DOHH2 (cell line): ENCODE data around the gene TAAR2.

Experiments used
- H3F3A ChIP-seq: fragments of 200-600 bp; sonication (generic), shearing (Covaris generic); 2 replicates; pipeline ENCODE4 v1.6.0; 2016; ENCODE audit warnings: antibody characterized with exemption, mild to moderate bottlenecking; ENCODE audit not compliant: control insufficient read depth, insufficient read depth
- H3K27ac ChIP-seq: fragments of 200-600 bp; sonication (generic); 2 replicates; pipeline ENCODE4 v1.5.1; 2014; ENCODE audit warnings: low read depth, mild to moderate bottlenecking, low read length, moderate library complexity
- H3K27me3 ChIP-seq: fragments of 200-600 bp; sonication (generic); 2 replicates; pipeline ENCODE4 v1.6.1; 2014; ENCODE audit warnings: mild to moderate bottlenecking, low read length, mixed read lengths; ENCODE audit not compliant: control insufficient read depth
- H3K36me3 ChIP-seq: fragments of 200-600 bp; sonication (generic); 2 replicates; pipeline ENCODE4 v1.6.1; 2014; ENCODE audit warnings: mild to moderate bottlenecking, low read length, moderate library complexity, mixed read lengths; ENCODE audit not compliant: control insufficient read depth
- H3K4me1 ChIP-seq: fragments of 200-600 bp; sonication (generic); 2 replicates; pipeline ENCODE4 v1.6.1; 2014; ENCODE audit warnings: mild to moderate bottlenecking, low read length, mixed read lengths; ENCODE audit not compliant: control insufficient read depth
- H3K4me2 ChIP-seq: fragments of 200-600 bp; sonication (generic); 2 replicates; pipeline ENCODE4 v1.6.0; 2014; ENCODE audit warnings: mild to moderate bottlenecking, low read length, moderate library complexity
- H3K4me3 ChIP-seq: fragments of 200-600 bp; sonication (generic); 2 replicates; pipeline ENCODE4 v1.5.1; 2014; ENCODE audit warnings: mild to moderate bottlenecking, low read length, mixed read lengths
- H3K79me2 ChIP-seq: fragments of 200-600 bp; sonication (generic); 2 replicates; pipeline ENCODE4 v1.6.1; 2014; ENCODE audit warnings: mild to moderate bottlenecking, low read length, mixed read lengths; ENCODE audit not compliant: control insufficient read depth
- H3K9me2 ChIP-seq: fragments of 200-600 bp; sonication (generic); replicated peaks from 2 replicates; pipeline ENCODE4 v1.6.1; 2014; ENCODE audit warnings: mild to moderate bottlenecking, low read length, mixed read lengths; ENCODE audit not compliant: control insufficient read depth
- H3K9me3 ChIP-seq: fragments of 200-600 bp; sonication (generic); 2 replicates; pipeline ENCODE4 v1.6.1; 2014; ENCODE audit warnings: antibody characterized with exemption, low read length, mixed read lengths; ENCODE audit not compliant: control insufficient read depth, insufficient read depth
- H4K20me1 ChIP-seq: fragments of 200-600 bp; sonication (generic); 2 replicates; pipeline ENCODE4 v1.6.0; 2014; ENCODE audit warnings: low read depth, mild to moderate bottlenecking, antibody characterized with exemption, low read length, moderate library complexity; ENCODE audit not compliant: control insufficient read depth, insufficient read depth
- EZH2phosphoT487 ChIP-seq: fragments of 200-600 bp; sonication (generic); IDR thresholded peaks from 2 replicates; pipeline ENCODE4 v1.6.1; 2017; ENCODE audit warnings: borderline replicate concordance, mild to moderate bottlenecking, antibody characterized with exemption, low read length, moderate library complexity, mixed read lengths
- TF ChIP-seq, protein P1 (sequence below): fragments of 200-600 bp; sonication (generic); IDR thresholded peaks from one replicate; pipeline ENCODE4 v1.5.1; 2014; ENCODE audit warnings: antibody characterized with exemption, mild to moderate bottlenecking, low read depth, low read length; ENCODE audit not compliant: poor library complexity, severe bottlenecking

TAAR2 gene

DNA sequence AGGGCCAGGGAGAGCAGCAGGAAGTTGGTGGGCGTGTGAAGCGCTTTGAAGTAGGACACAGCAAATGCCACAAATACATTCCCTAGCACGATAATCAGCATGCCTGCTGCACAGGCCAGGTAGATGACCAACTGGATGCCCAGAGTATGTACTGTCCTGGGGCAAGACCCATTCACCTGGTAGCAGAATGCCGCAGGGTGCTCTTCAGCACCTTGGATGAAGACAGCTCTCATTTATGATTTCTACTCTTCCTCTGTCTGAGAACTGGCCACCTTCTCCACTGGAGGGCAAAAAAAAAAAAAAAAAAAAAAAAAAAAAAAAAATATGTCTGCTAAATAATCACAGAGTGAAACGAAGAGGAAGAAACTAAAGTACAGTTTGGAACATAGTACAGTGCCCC lies 34.6 kb downstream of the TAAR2 start, which contains the start of gene TAAR5:
Gene TAAR5 (minus strand): TSS at position 288 of the 400 bp plus-strand sequence. CDS start 55 bp downstream, at position 233.
- Histone ChIP-seq H3K79me2 (no peaks in the 10 kb centered on the region), H3K4me2 (no peak within 1 kb of the TSS), H4K20me1 (no peaks in the 10 kb centered on the region), H3K9me3 (no peaks in the 10 kb centered on the region), H3F3A (no peaks in the 10 kb centered on the region), H3K36me3 (no peaks in the 10 kb centered on the region), H3K4me3 (no peak within 1 kb of the TSS), H3K9me2 (no peaks in the 10 kb centered on the region), H3K27ac (no peak within 1 kb of the TSS), H3K27me3 (no peaks in the 10 kb centered on the region), H3K4me1 (0 out of 2 replicates have a peak, but pooled peaks cover 5% of the 10 kb centered on the region)
- no peak for TF ChIP-seq EZH2phosphoT487
- TF ChIP-seq, protein P1, sequence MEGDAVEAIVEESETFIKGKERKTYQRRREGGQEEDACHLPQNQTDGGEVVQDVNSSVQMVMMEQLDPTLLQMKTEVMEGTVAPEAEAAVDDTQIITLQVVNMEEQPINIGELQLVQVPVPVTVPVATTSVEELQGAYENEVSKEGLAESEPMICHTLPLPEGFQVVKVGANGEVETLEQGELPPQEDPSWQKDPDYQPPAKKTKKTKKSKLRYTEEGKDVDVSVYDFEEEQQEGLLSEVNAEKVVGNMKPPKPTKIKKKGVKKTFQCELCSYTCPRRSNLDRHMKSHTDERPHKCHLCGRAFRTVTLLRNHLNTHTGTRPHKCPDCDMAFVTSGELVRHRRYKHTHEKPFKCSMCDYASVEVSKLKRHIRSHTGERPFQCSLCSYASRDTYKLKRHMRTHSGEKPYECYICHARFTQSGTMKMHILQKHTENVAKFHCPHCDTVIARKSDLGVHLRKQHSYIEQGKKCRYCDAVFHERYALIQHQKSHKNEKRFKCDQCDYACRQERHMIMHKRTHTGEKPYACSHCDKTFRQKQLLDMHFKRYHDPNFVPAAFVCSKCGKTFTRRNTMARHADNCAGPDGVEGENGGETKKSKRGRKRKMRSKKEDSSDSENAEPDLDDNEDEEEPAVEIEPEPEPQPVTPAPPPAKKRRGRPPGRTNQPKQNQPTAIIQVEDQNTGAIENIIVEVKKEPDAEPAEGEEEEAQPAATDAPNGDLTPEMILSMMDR = no peak

DNA sequence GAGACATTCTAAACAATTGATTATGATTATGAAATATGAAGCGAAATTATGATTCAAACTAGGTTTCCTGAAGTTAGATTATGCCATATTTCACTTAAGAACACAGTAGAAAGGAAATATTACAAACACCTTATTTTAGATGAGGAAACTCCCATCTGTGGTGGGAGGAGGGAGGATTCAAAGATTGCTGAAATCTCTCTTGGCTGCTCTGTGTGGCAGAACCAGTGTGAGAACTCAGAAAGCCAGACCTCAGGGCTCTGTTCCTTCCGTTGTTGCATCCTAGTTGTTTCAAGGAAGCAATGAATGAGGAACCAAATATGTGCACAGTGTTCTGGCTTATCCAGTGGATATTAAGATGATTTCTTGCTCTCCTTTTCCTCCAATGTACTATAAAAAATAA lies 36.7 kb downstream of the TAAR2 start:
- H4K20me1 ChIP-seq = no peaks in the 10 kb centered on the region
- no peaks in the 10 kb centered on the region for H3K36me3 ChIP-seq
- H3K4me2 ChIP-seq = no peak overlapping the region
- H3K9me3 ChIP-seq = no peaks in the 10 kb centered on the region
- no peak for TF ChIP-seq EZH2phosphoT487
- TF ChIP-seq, protein P1 = no peak
- no peak overlapping the region for H3K27ac ChIP-seq
- H3K4me1 ChIP-seq = no peaks in the 10 kb centered on the region
- no peaks in the 10 kb centered on the region for H3K27me3 ChIP-seq
- H3K9me2 ChIP-seq = no peaks in the 10 kb centered on the region
- no peaks in the 10 kb centered on the region for H3K79me2 ChIP-seq
- H3K4me3 ChIP-seq = no peak overlapping the region
- no peaks in the 10 kb centered on the region for H3F3A ChIP-seq

DNA sequence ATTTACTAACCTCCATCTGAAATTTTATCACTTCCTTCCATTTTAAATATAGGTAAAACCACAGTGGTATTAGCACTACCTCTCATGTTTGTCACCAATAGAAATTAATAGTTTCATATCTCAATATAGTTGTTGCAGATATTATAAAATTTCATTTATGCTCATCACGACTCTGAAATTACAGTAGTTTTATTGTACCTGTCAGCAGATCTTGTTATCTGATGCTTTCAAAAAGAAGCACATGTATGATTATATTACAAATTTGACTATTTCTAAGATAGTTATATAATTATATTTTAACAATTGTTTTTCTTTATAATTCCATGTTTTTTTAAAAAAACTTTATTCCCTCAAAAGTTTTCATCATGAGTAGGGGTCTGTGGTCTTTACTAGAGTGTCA lies 39.4 kb downstream of the TAAR2 start:
- H3K79me2 ChIP-seq = no peaks in the 10 kb centered on the region
- no peaks in the 10 kb centered on the region for H4K20me1 ChIP-seq
- H3K4me2 ChIP-seq = no peak overlapping the region
- no peak for TF ChIP-seq EZH2phosphoT487
- TF ChIP-seq, protein P1 = no peak
- no peaks in the 10 kb centered on the region for H3K36me3 ChIP-seq
- no peak overlapping the region for H3K27ac ChIP-seq
- no peaks in the 10 kb centered on the region for H3K4me1 ChIP-seq
- H3K4me3 ChIP-seq = no peak overlapping the region
- no peaks in the 10 kb centered on the region for H3F3A ChIP-seq
- peaks cover 3% of the 10 kb centered on the region; the same call in 1 of the 2 replicates for H3K9me3 ChIP-seq
- no peaks in the 10 kb centered on the region for H3K27me3 ChIP-seq
- no peaks in the 10 kb centered on the region for H3K9me2 ChIP-seq
